Testis (tissue), 2 donors: Measurements from ENCODE around the gene IPO9.
"Not testable (repeated sequence)": the region's sequence is repeated elsewhere in the genome, so short reads cannot be mapped to it uniquely, and the experiment has no call there.

ENCODE experiments used
- POLR2A ChIP-seq: fragments of 450-650 bp; IDR thresholded peaks from one replicate; pipeline ENCODE4 v1.6.1; 2017; ENCODE audit warnings: antibody characterized with exemption, mild to moderate bottlenecking, moderate library complexity
- TF ChIP-seq, protein P1 (sequence below), 3 experiments: fragments of 450-650 bp in 2 of 3; fragments of 200-600 bp in 1 of 3; sonication (generic) in 1 of 3; IDR thresholded peaks; one replicate each; pipeline ENCODE4 v1.5.1; 2016 to 2019; ENCODE audit warnings: antibody characterized with exemption in 3 of 3, mild to moderate bottlenecking in 2 of 3, moderate library complexity in 1 of 3

DNA sequence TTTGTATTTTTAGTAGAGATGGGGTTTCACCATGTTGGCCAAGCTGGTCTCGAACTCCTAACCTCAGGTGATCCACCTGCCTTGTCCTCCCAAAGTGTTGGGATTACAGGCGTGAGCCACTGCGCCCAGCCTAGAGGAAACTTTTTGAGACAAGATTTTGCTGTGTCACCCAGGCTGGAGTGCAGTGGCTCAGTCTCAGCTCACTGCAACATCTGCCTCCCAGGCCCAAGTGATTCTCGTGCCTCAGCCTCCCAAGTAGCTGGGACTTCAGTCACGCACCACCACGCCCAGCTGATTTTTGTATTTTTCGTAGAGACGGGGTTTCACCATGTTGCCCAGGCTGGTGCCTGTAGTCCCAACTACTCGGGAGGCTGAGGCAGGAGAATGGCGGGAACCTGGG is 10.1 kb downstream of the IPO9 start:
- TF ChIP-seq, protein P1, sequence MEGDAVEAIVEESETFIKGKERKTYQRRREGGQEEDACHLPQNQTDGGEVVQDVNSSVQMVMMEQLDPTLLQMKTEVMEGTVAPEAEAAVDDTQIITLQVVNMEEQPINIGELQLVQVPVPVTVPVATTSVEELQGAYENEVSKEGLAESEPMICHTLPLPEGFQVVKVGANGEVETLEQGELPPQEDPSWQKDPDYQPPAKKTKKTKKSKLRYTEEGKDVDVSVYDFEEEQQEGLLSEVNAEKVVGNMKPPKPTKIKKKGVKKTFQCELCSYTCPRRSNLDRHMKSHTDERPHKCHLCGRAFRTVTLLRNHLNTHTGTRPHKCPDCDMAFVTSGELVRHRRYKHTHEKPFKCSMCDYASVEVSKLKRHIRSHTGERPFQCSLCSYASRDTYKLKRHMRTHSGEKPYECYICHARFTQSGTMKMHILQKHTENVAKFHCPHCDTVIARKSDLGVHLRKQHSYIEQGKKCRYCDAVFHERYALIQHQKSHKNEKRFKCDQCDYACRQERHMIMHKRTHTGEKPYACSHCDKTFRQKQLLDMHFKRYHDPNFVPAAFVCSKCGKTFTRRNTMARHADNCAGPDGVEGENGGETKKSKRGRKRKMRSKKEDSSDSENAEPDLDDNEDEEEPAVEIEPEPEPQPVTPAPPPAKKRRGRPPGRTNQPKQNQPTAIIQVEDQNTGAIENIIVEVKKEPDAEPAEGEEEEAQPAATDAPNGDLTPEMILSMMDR (IDR thresholded peaks at IDR 0.05): not testable (repeated sequence)
- not testable (repeated sequence) for TF ChIP-seq POLR2A
